HG02943 (cell line): ENCODE data around the gene C19orf12.

Experiments used
- ATAC-seq: cut with Tn5 transposase; IDR thresholded peaks from one replicate; pipeline ENCODE4 v1.9.1; 2021; ENCODE audit warnings: mild to moderate bottlenecking, low read depth, moderate library complexity; ENCODE audit not compliant: unreplicated experiment

C19orf12 gene

GRCh38 chr19:29665826-29666577 is 49.1 kb downstream of the C19orf12 start:
- ATAC-seq, result no peak

GRCh38 chr19:29665215-29665825 is 49.7 kb downstream of the C19orf12 start, which contains the start of gene PLEKHF1:
Gene PLEKHF1 (plus strand): TSS chr19:29665461. CDS start chr19:29673840, 8,379 bp downstream.
- peak; percentile 74 for ATAC-seq

GRCh38 chr19:29664753-29665214 is 50.3 kb downstream of the C19orf12 start:
- ATAC-seq, result no peak

GRCh38 chr19:29663861-29664752 is 51.0 kb downstream of the C19orf12 start:
- ATAC-seq, result no peak

GRCh38 chr19:29662604-29663404 is 52.3 kb downstream of the C19orf12 start:
- ATAC-seq, result no peak

- no peak for ATAC-seq
Measured at GRCh38 chr19:29662278-29662603, 52.8 kb downstream of the C19orf12 start.

- no peak for ATAC-seq
Measured at GRCh38 chr19:29660835-29661234, 54.2 kb downstream of the C19orf12 start.

GRCh38 chr19:29658221-29658991 is 56.7 kb downstream of the C19orf12 start:
- ATAC-seq, result no peak

GRCh38 chr19:29655648-29656335 is 59.3 kb downstream of the C19orf12 start:
- ATAC-seq, result no peak

GRCh38 chr19:29653398-29653797 is 61.7 kb downstream of the C19orf12 start:
- no peak for ATAC-seq

- ATAC-seq, result no peak
Measured at GRCh38 chr19:29651622-29652394, 63.3 kb downstream of the C19orf12 start.

- ATAC-seq, result no peak
Measured at GRCh38 chr19:29650772-29651387, 64.2 kb downstream of the C19orf12 start.
